ENCODE measurements around the gene CTDSPL. TPM values are rescaled to one million over a fixed set of nuclear protein-coding genes. Genes with fewer than 3 reads are reported as not detected.

The CTDSPL gene
- polyA plus RNA-seq, 1 of the 3 experiments (the other 2 are of a cell fraction): 22.1 TPM

DNA sequence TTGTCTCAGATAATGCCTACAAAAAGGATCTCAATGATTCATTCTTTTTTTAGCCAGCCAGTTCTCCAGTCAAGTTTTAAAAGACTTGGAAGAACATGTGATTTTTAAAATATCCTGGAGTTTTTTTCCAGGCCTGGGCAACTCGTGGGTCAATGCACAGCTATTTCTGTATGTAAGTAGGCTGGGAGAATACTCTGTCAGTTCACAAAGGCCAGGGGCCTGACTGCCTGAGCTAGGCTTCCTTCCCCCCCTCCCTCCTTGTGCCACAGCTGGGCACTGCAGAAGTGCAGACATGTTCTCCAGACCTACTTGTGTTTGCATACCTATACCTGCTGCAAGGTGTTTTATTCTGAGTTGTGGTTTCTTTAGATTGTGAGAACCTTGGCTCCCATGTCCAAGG is 43.7 kb downstream of the CTDSPL start:
- no peaks in the 10 kb centered on the region for H3K9me3 ChIP-seq
- H3K27me3 ChIP-seq (ENCODE audit: insufficient read depth): no peaks in the 10 kb centered on the region
- TF ChIP-seq TAF1 (IDR thresholded peaks at IDR 0.05; ENCODE audit: borderline replicate concordance, low read depth, low read length) (no peak), RXRA (IDR thresholded peaks at IDR 0.05; ENCODE audit: borderline replicate concordance, low read depth) (no peak), JUND (IDR thresholded peaks at IDR 0.05) (no peak), SMC3 (IDR thresholded peaks at IDR 0.05; ENCODE audit: low read depth, low read length) (no peak)
- TF ChIP-seq, protein P1, sequence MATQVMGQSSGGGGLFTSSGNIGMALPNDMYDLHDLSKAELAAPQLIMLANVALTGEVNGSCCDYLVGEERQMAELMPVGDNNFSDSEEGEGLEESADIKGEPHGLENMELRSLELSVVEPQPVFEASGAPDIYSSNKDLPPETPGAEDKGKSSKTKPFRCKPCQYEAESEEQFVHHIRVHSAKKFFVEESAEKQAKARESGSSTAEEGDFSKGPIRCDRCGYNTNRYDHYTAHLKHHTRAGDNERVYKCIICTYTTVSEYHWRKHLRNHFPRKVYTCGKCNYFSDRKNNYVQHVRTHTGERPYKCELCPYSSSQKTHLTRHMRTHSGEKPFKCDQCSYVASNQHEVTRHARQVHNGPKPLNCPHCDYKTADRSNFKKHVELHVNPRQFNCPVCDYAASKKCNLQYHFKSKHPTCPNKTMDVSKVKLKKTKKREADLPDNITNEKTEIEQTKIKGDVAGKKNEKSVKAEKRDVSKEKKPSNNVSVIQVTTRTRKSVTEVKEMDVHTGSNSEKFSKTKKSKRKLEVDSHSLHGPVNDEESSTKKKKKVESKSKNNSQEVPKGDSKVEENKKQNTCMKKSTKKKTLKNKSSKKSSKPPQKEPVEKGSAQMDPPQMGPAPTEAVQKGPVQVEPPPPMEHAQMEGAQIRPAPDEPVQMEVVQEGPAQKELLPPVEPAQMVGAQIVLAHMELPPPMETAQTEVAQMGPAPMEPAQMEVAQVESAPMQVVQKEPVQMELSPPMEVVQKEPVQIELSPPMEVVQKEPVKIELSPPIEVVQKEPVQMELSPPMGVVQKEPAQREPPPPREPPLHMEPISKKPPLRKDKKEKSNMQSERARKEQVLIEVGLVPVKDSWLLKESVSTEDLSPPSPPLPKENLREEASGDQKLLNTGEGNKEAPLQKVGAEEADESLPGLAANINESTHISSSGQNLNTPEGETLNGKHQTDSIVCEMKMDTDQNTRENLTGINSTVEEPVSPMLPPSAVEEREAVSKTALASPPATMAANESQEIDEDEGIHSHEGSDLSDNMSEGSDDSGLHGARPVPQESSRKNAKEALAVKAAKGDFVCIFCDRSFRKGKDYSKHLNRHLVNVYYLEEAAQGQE (IDR thresholded peaks at IDR 0.05; ENCODE audit: low read depth, low read length): no peak
- H3K9ac ChIP-seq: no peak overlapping the region; the same call in 1 of the 2 replicates
- H3K36me3 ChIP-seq (replicated peaks in 1 of 2; ENCODE audit: control insufficient read depth in 1 of 2, insufficient read depth in 2 of 2, low read length in 1 of 2): peaks cover 0 to 5% of the 10 kb centered on the region in 2 experiments
- no peak for DNase-seq
- peaks cover 26 to 48% of the 10 kb centered on the region in 2 experiments for H3K4me1 ChIP-seq (ENCODE audit: control insufficient read depth in 1 of 2, insufficient read depth in 2 of 2, low read depth in 1 of 2, low read length in 1 of 2)
- H3K4me2 ChIP-seq: peak overlapping the region; percentile 68
- H3K79me2 ChIP-seq (ENCODE audit: insufficient read depth): peaks cover 51% of the 10 kb centered on the region; the same call in 1 of the 2 replicates
- 8% methylated on average over 1 of the region's 1 CpG for WGBS (ENCODE audit: low lambda C conversion rate)
- peak overlapping the region; percentile 76 to 90 for H3K27ac ChIP-seq (ENCODE audit: low read depth in 2 of 2, low read length in 1 of 2)
- ChIA-PET POLR2A (interaction anchor here (1.5 kb wide), 1 partner anchor 15 kb away, joined by 4 read pairs; no protein-coding TSS in a partner anchor), CTCF (interaction anchor here (2.1 kb wide), 1 partner anchor 14 kb away, joined by 5 read pairs; no protein-coding TSS in a partner anchor)
- H3K4me3 ChIP-seq (ENCODE audit: low read depth in 2 of 2, low read length in 1 of 2): no peak overlapping the region
- H2AFZ ChIP-seq (ENCODE audit: low read depth): no peak overlapping the region
- H3K9me2 ChIP-seq: no peaks in the 10 kb centered on the region
- H3F3A ChIP-seq (replicated peaks; ENCODE audit: insufficient read depth): peaks cover 19% of the 10 kb centered on the region
- no peaks in the 10 kb centered on the region; the same call in 1 of the 2 replicates for H4K20me1 ChIP-seq (ENCODE audit: insufficient read depth)

DNA sequence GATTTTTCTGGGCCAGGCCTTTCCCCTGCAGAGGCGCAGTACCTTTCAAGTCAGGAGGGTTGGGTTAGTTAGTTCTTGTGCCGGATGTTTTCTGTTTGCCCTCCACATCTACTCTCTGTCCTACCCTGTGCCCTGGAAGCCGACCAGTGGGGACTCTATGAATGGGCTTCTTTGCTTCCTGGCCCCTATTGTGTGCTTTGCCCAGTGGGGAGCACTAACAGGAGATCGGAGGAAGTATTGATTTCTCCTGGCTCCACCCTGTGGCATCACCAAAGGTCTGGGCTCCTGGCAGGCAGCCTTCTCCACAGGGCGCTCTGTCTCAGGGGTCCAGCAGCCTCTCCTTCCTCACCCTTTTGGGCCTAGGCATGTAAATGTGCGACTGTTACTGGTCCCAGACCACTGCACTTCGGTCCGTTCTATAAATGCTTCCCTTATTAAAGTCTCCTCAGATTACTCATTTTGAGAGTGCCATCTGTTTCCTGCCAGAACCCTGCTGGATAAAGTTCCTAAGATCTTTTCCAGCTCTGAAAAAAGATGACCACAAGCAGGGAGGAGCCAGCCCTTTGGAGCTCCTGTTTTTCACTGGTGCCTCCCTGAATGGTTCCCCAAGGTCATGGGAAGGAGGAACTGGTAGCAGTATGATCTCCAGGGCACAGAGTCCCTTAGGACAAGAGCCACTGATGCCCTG is 44.5 kb downstream of the CTDSPL start:
- peak overlapping the region; percentile 76 to 90 for H3K27ac ChIP-seq (ENCODE audit: low read depth in 2 of 2, low read length in 1 of 2)
- no peaks in the 10 kb centered on the region for H3K9me2 ChIP-seq
- peaks cover 26 to 50% of the 10 kb centered on the region in 2 experiments for H3K4me1 ChIP-seq (ENCODE audit: control insufficient read depth in 1 of 2, insufficient read depth in 2 of 2, low read depth in 1 of 2, low read length in 1 of 2)
- no peaks in the 10 kb centered on the region; the same call in 1 of the 2 replicates for H4K20me1 ChIP-seq (ENCODE audit: insufficient read depth)
- WGBS (ENCODE audit: low lambda C conversion rate): 46% methylated on average over 8 of the region's 8 CpGs
- H3K4me2 ChIP-seq: peak overlapping the region; percentile 68; the same call in 1 of the 2 replicates
- ChIA-PET CTCF (interaction anchor here (0.7 to 2.1 kb wide), 3 partner anchors 13 to 91 kb away, joined by 4 to 8 read pairs (median 5); no protein-coding TSS in a partner anchor), POLR2A (no interaction called here)
- no peak for DNase-seq
- no peaks in the 10 kb centered on the region for H3K9me3 ChIP-seq
- peaks cover 0 to 5% of the 10 kb centered on the region in 2 experiments for H3K36me3 ChIP-seq (replicated peaks in 1 of 2; ENCODE audit: control insufficient read depth in 1 of 2, insufficient read depth in 2 of 2, low read length in 1 of 2)
- H3K9ac ChIP-seq: no peak overlapping the region; the same call in 1 of the 2 replicates
- peaks cover 19% of the 10 kb centered on the region for H3F3A ChIP-seq (replicated peaks; ENCODE audit: insufficient read depth)
- peaks cover 51% of the 10 kb centered on the region; the same call in 1 of the 2 replicates for H3K79me2 ChIP-seq (ENCODE audit: insufficient read depth)
- no peaks in the 10 kb centered on the region for H3K27me3 ChIP-seq (ENCODE audit: insufficient read depth)
- no peak overlapping the region for H3K4me3 ChIP-seq (ENCODE audit: low read depth in 2 of 2, low read length in 1 of 2)
- H2AFZ ChIP-seq (ENCODE audit: low read depth): no peak overlapping the region
- TF ChIP-seq, protein P2, sequence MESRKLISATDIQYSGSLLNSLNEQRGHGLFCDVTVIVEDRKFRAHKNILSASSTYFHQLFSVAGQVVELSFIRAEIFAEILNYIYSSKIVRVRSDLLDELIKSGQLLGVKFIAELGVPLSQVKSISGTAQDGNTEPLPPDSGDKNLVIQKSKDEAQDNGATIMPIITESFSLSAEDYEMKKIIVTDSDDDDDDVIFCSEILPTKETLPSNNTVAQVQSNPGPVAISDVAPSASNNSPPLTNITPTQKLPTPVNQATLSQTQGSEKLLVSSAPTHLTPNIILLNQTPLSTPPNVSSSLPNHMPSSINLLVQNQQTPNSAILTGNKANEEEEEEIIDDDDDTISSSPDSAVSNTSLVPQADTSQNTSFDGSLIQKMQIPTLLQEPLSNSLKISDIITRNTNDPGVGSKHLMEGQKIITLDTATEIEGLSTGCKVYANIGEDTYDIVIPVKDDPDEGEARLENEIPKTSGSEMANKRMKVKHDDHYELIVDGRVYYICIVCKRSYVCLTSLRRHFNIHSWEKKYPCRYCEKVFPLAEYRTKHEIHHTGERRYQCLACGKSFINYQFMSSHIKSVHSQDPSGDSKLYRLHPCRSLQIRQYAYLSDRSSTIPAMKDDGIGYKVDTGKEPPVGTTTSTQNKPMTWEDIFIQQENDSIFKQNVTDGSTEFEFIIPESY (IDR thresholded peaks at IDR 0.05; ENCODE audit: borderline replicate concordance, low read depth): no peak
- TF ChIP-seq NRF1 (IDR thresholded peaks at IDR 0.05; ENCODE audit: low read depth, low read length) (no peak), MXI1 (IDR thresholded peaks at IDR 0.05; ENCODE audit: low read depth, low read length) (no peak), TAF1 (IDR thresholded peaks at IDR 0.05; ENCODE audit: borderline replicate concordance, low read depth, low read length) (peak; percentile 12; the same call in 1 of the 2 replicates), JUND (IDR thresholded peaks at IDR 0.05) (peak; percentile 17; the same call in 1 of the 2 replicates), ELF1 (IDR thresholded peaks at IDR 0.05) (no peak), CHD2 (IDR thresholded peaks at IDR 0.05; ENCODE audit: low read length, partially characterized antibody) (no peak), NFIC (IDR thresholded peaks at IDR 0.05; ENCODE audit: borderline replicate concordance) (peak; percentile 57; the same call in 1 of the 2 replicates), RFX5 (IDR thresholded peaks at IDR 0.05; ENCODE audit: low read length) (no peak), POLR2AphosphoS5 (IDR thresholded peaks at IDR 0.05; ENCODE audit: low read depth, low read length) (peak; percentile 56; the same call in 1 of the 2 replicates), FOXM1 (IDR thresholded peaks at IDR 0.05; ENCODE audit: low read depth) (no peak), TEAD4 (IDR thresholded peaks at IDR 0.05; ENCODE audit: borderline replicate concordance, insufficient read depth) (no peak)
- TF ChIP-seq, protein P3, sequence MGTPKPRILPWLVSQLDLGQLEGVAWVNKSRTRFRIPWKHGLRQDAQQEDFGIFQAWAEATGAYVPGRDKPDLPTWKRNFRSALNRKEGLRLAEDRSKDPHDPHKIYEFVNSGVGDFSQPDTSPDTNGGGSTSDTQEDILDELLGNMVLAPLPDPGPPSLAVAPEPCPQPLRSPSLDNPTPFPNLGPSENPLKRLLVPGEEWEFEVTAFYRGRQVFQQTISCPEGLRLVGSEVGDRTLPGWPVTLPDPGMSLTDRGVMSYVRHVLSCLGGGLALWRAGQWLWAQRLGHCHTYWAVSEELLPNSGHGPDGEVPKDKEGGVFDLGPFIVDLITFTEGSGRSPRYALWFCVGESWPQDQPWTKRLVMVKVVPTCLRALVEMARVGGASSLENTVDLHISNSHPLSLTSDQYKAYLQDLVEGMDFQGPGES (IDR thresholded peaks at IDR 0.05; ENCODE audit: low read depth, low read length): no peak
- TF ChIP-seq, protein P4, sequence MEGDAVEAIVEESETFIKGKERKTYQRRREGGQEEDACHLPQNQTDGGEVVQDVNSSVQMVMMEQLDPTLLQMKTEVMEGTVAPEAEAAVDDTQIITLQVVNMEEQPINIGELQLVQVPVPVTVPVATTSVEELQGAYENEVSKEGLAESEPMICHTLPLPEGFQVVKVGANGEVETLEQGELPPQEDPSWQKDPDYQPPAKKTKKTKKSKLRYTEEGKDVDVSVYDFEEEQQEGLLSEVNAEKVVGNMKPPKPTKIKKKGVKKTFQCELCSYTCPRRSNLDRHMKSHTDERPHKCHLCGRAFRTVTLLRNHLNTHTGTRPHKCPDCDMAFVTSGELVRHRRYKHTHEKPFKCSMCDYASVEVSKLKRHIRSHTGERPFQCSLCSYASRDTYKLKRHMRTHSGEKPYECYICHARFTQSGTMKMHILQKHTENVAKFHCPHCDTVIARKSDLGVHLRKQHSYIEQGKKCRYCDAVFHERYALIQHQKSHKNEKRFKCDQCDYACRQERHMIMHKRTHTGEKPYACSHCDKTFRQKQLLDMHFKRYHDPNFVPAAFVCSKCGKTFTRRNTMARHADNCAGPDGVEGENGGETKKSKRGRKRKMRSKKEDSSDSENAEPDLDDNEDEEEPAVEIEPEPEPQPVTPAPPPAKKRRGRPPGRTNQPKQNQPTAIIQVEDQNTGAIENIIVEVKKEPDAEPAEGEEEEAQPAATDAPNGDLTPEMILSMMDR (IDR thresholded peaks at IDR 0.05): no peak

All from SK-N-SH (cell line).